IMR-90 (cell line): ENCODE results near the gene DMD.

Experiments used
- BHLHE40 ChIP-seq: fragments of 150-350 bp; IDR thresholded peaks from 2 replicates; pipeline ENCODE4 v1.6.1; 2016; ENCODE audit warnings: mild to moderate bottlenecking, low read depth, low read length
- CHD1 ChIP-seq: IDR thresholded peaks from 2 replicates; pipeline ENCODE4 v1.6.1; 2012; ENCODE audit warnings: low read depth, low read length, improper control_type of control experiment
- CTCF ChIP-seq: conservative IDR thresholded peaks from 2 replicates; pipeline ENCODE4 v1.5.1; 2012; ENCODE audit warnings: mild to moderate bottlenecking, low read depth, low read length, improper control_type of control experiment
- MAFK ChIP-seq: IDR thresholded peaks from 2 replicates; pipeline ENCODE4 v1.6.1; 2012; ENCODE audit warnings: low read depth, low read length, improper control_type of control experiment
- MAZ ChIP-seq: IDR thresholded peaks from 2 replicates; pipeline ENCODE4 v1.6.1; 2012; ENCODE audit warnings: low read depth, mild to moderate bottlenecking, low read length, improper control_type of control experiment, moderate library complexity, borderline replicate concordance
- MXI1 ChIP-seq: IDR thresholded peaks from 2 replicates; pipeline ENCODE4 v1.6.1; 2012; ENCODE audit warnings: low read depth, mild to moderate bottlenecking, low read length, moderate library complexity, borderline replicate concordance
- POLR2A ChIP-seq: IDR thresholded peaks from 2 replicates; pipeline ENCODE4 v1.6.1; 2012; ENCODE audit warnings: mild to moderate bottlenecking, low read depth, low read length
- SMC3 ChIP-seq: fragments of 150-350 bp; IDR thresholded peaks from 2 replicates; pipeline ENCODE4 v1.6.1; 2016; ENCODE audit warnings: low read depth, mild to moderate bottlenecking, antibody characterized with exemption, low read length, moderate library complexity
- USF2 ChIP-seq: fragments of 150-350 bp; IDR thresholded peaks from 2 replicates; pipeline ENCODE4 v1.6.1; 2017; ENCODE audit warnings: mild to moderate bottlenecking, antibody characterized with exemption, low read length, low read depth

- TF ChIP-seq CTCF (no peak), SMC3 (no peak), USF2 (no peak), POLR2A (no peak), MXI1 (no peak), CHD1 (no peak), MAFK (no peak), MAZ (no peak), BHLHE40 (no peak)
Measured at GRCh38 chrX:33109858-33110257, 101.5 kb downstream of the DMD start.
